Posterior vena cava (tissue), 2 donors: ENCODE results near the gene TMEM222. TPM values are rescaled to one million over a fixed set of nuclear protein-coding genes. Genes with fewer than 3 reads are reported as not detected.

Experiments
- total RNA-seq, 2 donors: library from RNA; stranded (reverse); fragmentation: NEBNext Ultra II Directional; extraction: Animal tissue kit (Norgen Biotek cat#: 25700); gene quantifications; one replicate each; pipeline ENCODE4 v1.2.1, GENCODE V29; 2021
- donor health status: DM: yes; HTN: yes; CAD: no.
- donor health status: DM: yes; HTN: yes; CAD: no.

The TMEM222 gene
- total RNA-seq, 2 donors from 2014 or later, result 25.0 to 26.7 TPM

Other genes starting within 250 kb of the TMEM222 start
- gene SLC9A1, start 167.0 kb upstream of the TMEM222 start, total RNA-seq, result 10 to 100 TPM; 19.0 to 25.3 TPM
- 10 to 100 TPM; 22.6 to 27.4 TPM for gene WDTC1, start 87.5 kb upstream of the TMEM222 start, total RNA-seq
- 1 to 10 TPM; 1.6 to 1.9 TPM for gene SYTL1, start 19.9 kb downstream of the TMEM222 start, total RNA-seq
- gene MAP3K6, start 44.8 kb downstream of the TMEM222 start, total RNA-seq, result 10 to 100 TPM; 72.8 to 94.3 TPM
- gene FCN3, start 52.7 kb downstream of the TMEM222 start, total RNA-seq, result 10 to 100 TPM; 10.4 to 11.6 TPM
- not detected for gene CD164L2, start 61.2 kb downstream of the TMEM222 start, total RNA-seq
- gene GPR3, start 70.5 kb downstream of the TMEM222 start, total RNA-seq, result 1 to 10 TPM in 1 of 2 donors, under 1 TPM in 1; 0.37 to 1.2 TPM
- 100 to 1,000 TPM; 154 to 155 TPM for gene WASF2, start 168.0 kb downstream of the TMEM222 start, total RNA-seq